H54 (cell line): ENCODE data around the gene ADCK1.

ENCODE experiments used
- DNase-seq: peaks from one replicate; pipeline ENCODE4 v3.0.0; 2011; ENCODE audit warnings: low spot score, mixed read lengths; ENCODE audit not compliant: insufficient read length
- FAIRE-seq: peaks from 3 replicates; lab custom pipeline; 2011; peaks lifted over from hg19 to GRCh38; lab: Jason Lieb, UNC
- POLR2A ChIP-seq: IDR thresholded peaks from 2 replicates; pipeline ENCODE4 v1.6.1; 2011; ENCODE audit warnings: low read depth, mild to moderate bottlenecking, low read length

The ADCK1 gene

GRCh38 chr14:77889971-77890442, 90.1 kb downstream of the ADCK1 start:
- no peak for TF ChIP-seq POLR2A
- FAIRE-seq = no peak
- DNase-seq = no peak

- TF ChIP-seq POLR2A = no peak
- FAIRE-seq = no peak
- DNase-seq = no peak
Observed at GRCh38 chr14:77890873-77891272, 91.0 kb downstream of the ADCK1 start.

GRCh38 chr14:77892381-77892871, 92.5 kb downstream of the ADCK1 start:
- DNase-seq (no peak), FAIRE-seq (no peak)
- no peak for TF ChIP-seq POLR2A

GRCh38 chr14:77892890-77893484, 93.1 kb downstream of the ADCK1 start:
- FAIRE-seq (no peak), DNase-seq (no peak)
- TF ChIP-seq POLR2A = no peak

GRCh38 chr14:77897374-77897773, 97.5 kb downstream of the ADCK1 start:
- no peak for TF ChIP-seq POLR2A
- DNase-seq (no peak), FAIRE-seq (no peak)

GRCh38 chr14:77902811-77903210, 102.9 kb downstream of the ADCK1 start:
- no peak for DNase-seq

GRCh38 chr14:77903221-77903620, 103.3 kb downstream of the ADCK1 start:
- DNase-seq (no peak), FAIRE-seq (no peak)
- no peak for TF ChIP-seq POLR2A

More at GRCh38 chr14:77902811-77903210, 102.9 kb downstream of the ADCK1 start:
- FAIRE-seq = no peak
- TF ChIP-seq POLR2A = no peak

GRCh38 chr14:77903937-77904617, 104.2 kb downstream of the ADCK1 start:
- no peak for DNase-seq
- no peak for TF ChIP-seq POLR2A
- FAIRE-seq = no peak

- no peak for TF ChIP-seq POLR2A
- no peak for FAIRE-seq
- no peak for DNase-seq
Observed at GRCh38 chr14:77906446-77906845, 106.5 kb downstream of the ADCK1 start.

GRCh38 chr14:77908847-77909246, 108.9 kb downstream of the ADCK1 start:
- FAIRE-seq (no peak), DNase-seq (no peak)
- no peak for TF ChIP-seq POLR2A

- DNase-seq = no peak
- no peak for TF ChIP-seq POLR2A
- FAIRE-seq = no peak
Observed at GRCh38 chr14:77909911-77910310, 110.0 kb downstream of the ADCK1 start.

- DNase-seq = no peak
- no peak for FAIRE-seq
- TF ChIP-seq POLR2A = no peak
Observed at GRCh38 chr14:77910506-77910905, 110.6 kb downstream of the ADCK1 start.

- FAIRE-seq = no peak
- no peak for TF ChIP-seq POLR2A
- DNase-seq = no peak
Observed at GRCh38 chr14:77911356-77911755, 111.4 kb downstream of the ADCK1 start.

GRCh38 chr14:77912754-77913556, 113.0 kb downstream of the ADCK1 start:
- DNase-seq = no peak
- FAIRE-seq = no peak
- TF ChIP-seq POLR2A = no peak
